DMS153 (cell line): ENCODE results near the gene NR4A3.
"Not testable (repeated sequence)": the region's sequence is repeated elsewhere in the genome, so short reads cannot be mapped to it uniquely, and the experiment has no call there.

Experiments
- DNase-seq: peaks from one replicate; lab custom pipeline; 2025; lab: John Stamatoyannopoulos, UW

NR4A3 gene

GRCh38 chr9:99834474-99834873, 12.8 kb downstream of the NR4A3 start:
- DNase-seq = no peak

GRCh38 chr9:99835142-99835541, 13.5 kb downstream of the NR4A3 start:
- no peak for DNase-seq

GRCh38 chr9:99835581-99835980, 13.9 kb downstream of the NR4A3 start:
- DNase-seq = no peak

GRCh38 chr9:99840072-99840471, 18.4 kb downstream of the NR4A3 start:
- no peak for DNase-seq

- no peak for DNase-seq
Measured at GRCh38 chr9:99845063-99845462, 23.4 kb downstream of the NR4A3 start.

- DNase-seq = no peak
Measured at GRCh38 chr9:99848447-99848846, 26.8 kb downstream of the NR4A3 start.

- no peak for DNase-seq
Measured at GRCh38 chr9:99850736-99851499, 29.2 kb downstream of the NR4A3 start.

GRCh38 chr9:99851500-99851822, 29.8 kb downstream of the NR4A3 start:
- DNase-seq = no peak

- DNase-seq = no peak
Measured at GRCh38 chr9:99852617-99853016, 30.9 kb downstream of the NR4A3 start.

GRCh38 chr9:99855467-99856176, 33.9 kb downstream of the NR4A3 start:
- no peak for DNase-seq

GRCh38 chr9:99857576-99857975, 35.9 kb downstream of the NR4A3 start:
- DNase-seq = not testable (repeated sequence)

GRCh38 chr9:99858087-99858486, 36.4 kb downstream of the NR4A3 start:
- no peak for DNase-seq

- DNase-seq = no peak
Measured at GRCh38 chr9:99859243-99859980, 37.7 kb downstream of the NR4A3 start.

GRCh38 chr9:99860266-99860665, 38.6 kb downstream of the NR4A3 start:
- DNase-seq = no peak

- DNase-seq = no peak
Measured at GRCh38 chr9:99863955-99864354, 42.3 kb downstream of the NR4A3 start.

GRCh38 chr9:99866398-99866797, 44.7 kb downstream of the NR4A3 start:
- no peak for DNase-seq

GRCh38 chr9:99867536-99867935, 45.9 kb downstream of the NR4A3 start:
- no peak for DNase-seq

GRCh38 chr9:99867968-99868367, 46.3 kb downstream of the NR4A3 start:
- no peak for DNase-seq

- DNase-seq = no peak
Measured at GRCh38 chr9:99868845-99869244, 47.2 kb downstream of the NR4A3 start.

- DNase-seq = no peak
Measured at GRCh38 chr9:99870126-99870525, 48.4 kb downstream of the NR4A3 start.

- no peak for DNase-seq
Measured at GRCh38 chr9:99873531-99873930, 51.8 kb downstream of the NR4A3 start.

GRCh38 chr9:99873943-99874584, 52.4 kb downstream of the NR4A3 start:
- DNase-seq = no peak

- no peak for DNase-seq
Measured at GRCh38 chr9:99876190-99876589, 54.5 kb downstream of the NR4A3 start.
